Hematopoietic multipotent progenitor cell treated with erythropoietin and hydrocortisone succinate and interleukin-3 and kit ligand, for 4 days (in vitro differentiated cells): ENCODE data around the gene MARCHF10.

Experiments
- DNase-seq: peaks from one replicate; pipeline ENCODE4 v3.0.0-alpha.2; 2015

Gene MARCHF10

DNA sequence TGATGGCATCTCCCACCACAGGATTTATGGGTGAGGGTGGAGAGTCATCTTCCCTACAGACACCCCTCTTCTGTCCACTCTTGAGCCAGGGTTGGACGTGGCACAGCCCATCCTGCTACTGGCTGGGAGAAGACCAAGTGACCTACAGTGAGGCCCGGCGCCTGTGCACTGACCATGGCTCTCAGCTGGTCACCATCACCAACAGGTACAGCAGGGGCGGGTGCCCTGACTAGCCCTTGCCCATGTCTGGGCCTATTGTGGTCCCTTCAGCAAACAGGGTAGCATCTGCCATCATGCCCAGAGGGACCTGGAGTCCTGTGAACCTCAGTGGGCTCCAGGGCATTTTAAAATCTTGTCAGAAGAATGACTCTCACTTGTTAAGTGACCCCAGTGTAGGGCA, 132.4 kb downstream of the MARCHF10 start:
- no peak for DNase-seq

DNA sequence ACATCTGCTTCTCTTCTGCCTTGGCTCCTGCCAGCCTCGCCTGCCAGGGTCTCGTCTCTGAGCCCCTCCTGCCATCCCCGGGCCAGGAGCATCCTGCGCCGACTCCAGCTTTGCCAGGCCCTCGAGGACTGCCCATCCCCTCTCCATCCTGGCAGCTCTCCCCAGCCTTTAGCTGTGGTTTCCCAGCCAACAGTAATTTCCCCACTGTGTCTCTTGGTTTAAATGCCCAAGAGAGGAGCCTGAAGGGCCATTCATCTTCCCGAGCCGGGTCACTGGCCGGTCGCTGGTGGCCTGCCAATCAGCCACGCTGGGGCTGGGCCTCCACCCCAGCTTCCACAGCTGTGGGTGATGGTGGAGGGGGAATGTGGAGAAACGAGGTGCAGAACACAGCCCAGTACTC, 132.9 kb downstream of the MARCHF10 start:
- no peak for DNase-seq

DNA sequence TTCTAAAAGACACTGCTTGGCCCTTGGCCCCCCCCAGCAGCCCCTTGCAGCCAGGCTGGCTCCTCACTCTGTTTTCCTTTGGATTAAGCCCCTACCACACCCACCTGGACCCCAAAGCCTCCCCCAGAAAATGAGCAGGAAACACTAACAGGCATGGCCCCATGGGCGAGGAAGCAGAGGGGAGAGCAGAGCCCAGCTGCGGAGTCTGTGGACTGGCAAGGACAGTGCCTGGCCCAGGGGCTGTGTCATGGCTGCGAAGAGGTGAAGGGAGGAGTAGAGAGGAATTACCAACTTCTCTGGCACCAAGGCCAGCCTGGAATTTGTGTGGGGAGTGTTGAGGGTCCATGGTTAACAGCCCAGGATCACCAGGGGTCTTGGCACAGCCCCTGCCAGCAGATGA, 133.3 kb downstream of the MARCHF10 start:
- no peak for DNase-seq

DNA sequence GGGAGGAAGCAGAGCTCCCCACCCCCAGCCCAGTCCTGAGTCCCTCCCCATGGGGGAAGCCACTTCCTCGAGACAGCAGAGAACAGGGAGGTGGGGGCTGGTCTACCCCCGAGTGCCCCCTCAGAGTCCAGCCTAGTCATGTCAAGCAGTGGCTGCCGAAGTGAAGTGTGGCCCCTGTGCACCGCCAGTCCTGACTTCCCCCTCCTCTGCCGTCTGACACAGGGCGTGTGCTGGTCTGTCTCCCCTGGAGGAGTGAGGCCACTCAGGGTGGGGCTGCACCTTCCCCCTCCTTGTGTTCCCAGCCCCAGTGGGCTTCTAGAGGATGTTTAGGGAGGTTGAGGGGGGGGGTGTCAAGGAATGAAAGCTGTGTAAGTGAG, 133.8 kb downstream of the MARCHF10 start:
- no peak for DNase-seq

DNA sequence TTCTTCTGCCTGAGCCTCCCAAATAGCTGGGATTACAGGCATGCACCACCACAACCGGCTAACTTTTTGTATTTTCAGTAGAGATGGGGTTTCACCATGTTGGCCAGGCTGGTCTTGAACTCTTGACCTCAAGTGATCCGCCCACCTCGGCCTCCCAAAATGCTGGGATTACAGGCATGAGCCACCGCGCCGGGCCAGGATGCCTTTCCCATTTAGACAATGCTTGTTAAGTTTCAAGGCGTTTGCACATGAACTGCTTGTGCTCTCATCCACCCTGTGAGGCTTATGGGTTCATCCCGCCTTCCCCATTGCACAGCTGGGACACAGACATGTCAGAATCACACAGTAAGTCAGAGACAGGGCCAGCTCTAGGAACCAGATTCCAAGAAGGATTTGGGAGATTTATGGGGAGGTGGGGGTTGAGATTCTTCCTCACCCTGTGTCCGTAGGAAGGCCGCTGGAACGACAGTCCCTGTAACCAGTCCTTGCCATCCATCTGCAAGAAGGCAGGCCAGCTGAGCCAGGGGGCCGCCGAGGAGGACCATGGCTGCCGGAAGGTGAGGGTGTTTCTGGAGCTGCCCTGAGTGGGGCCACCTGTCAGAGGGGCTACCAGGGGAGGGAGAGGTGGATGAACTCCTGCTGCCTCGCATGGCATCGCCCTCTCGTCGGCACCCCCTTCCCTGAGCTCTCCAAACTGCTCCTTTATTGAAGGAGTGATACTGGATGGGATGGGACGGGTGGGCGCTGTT, 134.3 kb downstream of the MARCHF10 start:
- no peak for DNase-seq

DNA sequence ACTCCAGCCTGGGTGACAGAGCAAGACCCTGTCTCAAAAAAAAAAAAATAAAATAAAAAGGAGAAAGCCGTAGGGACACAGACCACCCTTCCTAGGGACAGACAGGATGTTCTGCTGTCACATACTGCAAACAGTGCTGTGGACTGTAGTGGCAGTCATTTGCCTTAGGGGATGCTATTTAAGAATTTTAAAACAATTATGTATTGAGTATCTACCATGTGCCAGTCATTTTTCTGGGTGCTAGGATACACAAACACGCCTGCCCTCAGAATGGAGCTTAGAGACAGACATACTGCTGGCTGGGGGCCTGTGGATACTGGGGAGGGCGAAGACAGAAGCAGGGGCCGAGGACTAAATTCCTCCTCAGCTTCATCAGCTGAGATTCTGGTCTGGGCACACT, 135.2 kb downstream of the MARCHF10 start:
- DNase-seq, result no peak

DNA sequence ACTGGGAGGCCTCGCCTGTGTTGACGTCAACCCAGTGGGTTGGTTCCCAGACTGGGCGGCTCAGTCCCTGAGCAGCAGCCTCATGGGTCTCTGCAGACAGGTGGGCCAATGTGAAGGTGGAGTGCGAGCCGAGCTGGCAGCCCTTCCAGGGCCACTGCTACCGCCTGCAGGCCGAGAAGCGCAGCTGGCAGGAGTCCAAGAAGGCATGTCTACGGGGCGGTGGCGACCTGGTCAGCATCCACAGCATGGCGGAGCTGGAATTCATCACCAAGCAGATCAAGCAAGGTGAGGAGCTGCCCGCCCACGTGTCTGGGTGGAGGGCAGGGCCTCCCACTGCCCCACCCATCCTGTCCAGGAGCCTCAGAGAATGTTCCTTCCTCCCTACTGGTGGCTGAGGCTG, 136.6 kb downstream of the MARCHF10 start:
- DNase-seq, result no peak

DNA sequence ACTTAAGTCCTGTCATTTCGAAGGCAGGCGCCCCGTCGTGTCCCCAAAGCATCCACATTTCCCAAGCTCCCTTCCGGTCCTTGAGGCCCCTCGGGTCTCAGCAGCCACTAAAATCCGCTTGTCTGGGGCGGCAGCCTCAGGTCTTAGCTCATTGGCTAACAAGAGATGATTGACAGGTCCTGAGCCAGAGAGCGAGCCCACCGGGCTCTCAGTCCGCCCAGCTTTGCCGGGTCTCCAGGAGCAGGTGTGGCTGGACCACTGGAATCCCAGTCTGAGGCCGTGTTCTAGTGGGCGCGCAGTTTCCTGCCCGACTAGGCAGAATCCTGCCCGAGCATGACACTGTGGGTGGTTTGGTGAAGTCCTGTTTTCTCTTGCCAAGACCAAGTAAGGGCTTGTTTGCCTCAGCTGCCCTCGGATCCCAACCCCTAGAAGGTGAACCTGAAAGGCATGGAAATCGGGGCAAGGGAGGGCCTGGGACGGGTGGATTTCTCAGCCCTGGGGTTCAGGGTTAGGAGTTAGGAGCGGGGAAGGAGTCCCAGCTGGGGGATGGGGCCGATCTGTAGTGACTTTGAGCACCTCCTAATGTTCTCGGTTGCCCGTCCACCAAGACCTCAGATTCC, 137.8 kb downstream of the MARCHF10 start:
- DNase-seq, result no peak

DNA sequence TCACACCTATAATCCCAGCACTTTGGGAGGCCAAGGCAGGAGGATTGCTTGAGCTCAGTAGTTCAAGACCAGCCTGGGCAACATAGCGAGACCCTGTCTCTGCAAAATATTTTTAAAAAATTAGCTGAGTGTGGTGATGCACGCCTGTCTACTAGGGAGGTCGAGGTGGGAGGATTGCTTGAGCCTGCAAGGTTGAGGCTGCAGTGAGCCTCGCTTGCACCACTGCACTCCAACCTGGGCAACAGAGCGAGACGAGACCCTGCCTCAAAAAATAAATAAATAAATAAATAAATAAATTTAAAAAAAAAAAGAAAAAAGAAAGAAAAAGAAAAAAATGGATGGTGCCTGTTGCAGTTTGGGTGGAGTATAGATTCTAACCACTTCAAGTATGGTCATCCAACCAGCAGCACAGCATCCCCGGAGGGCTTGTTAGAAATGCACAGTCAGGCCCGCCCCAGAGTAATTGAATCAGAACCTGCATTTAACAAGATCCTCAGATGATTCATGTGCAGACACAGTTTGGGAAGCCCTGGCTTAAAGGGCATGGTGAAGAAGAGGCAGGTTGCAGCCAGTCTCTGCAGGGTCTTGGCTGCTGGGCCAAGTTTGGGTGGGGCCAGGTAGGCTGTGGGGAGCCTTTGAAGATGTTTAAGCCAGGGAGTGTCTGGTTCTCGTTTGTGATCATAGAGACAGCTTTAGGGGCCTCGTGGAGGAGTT, 139.9 kb downstream of the MARCHF10 start:
- no peak for DNase-seq

DNA sequence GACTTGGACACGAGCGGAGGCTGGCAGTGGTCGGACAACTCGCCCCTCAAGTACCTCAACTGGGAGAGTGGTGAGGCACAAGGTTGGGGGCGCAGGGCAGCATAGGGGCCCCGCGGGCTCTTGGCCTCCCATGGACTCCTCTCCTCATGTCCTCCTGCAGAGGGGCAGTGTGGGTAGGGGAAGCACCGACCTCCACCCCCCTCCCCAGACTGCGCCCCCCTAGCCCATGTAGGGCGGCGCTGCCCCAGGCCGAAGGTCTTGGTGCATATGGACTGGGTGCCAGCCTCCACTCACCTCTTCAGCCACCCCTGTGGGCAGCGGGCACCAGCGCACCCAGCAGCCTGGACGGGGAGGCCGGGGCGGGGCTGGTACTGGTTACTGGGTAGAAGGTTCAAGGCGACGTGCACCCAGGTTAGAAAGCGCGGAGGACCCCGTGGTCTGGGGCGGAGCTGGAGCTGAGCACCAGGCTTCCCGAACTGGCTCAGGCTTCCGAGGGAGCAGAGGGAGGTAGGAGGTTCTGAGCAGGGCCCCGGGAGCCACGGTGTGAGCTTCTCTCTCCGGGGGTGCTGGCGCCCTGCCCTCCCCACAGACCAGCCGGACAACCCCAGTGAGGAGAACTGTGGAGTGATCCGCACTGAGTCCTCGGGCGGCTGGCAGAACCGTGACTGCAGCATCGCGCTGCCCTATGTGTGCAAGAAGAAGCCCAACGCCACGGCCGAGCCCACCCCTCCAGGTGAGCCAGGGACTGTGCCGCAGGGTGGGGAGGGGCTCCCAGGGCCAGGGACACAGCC, 141.1 kb downstream of the MARCHF10 start:
- DNase-seq, result no peak

DNA sequence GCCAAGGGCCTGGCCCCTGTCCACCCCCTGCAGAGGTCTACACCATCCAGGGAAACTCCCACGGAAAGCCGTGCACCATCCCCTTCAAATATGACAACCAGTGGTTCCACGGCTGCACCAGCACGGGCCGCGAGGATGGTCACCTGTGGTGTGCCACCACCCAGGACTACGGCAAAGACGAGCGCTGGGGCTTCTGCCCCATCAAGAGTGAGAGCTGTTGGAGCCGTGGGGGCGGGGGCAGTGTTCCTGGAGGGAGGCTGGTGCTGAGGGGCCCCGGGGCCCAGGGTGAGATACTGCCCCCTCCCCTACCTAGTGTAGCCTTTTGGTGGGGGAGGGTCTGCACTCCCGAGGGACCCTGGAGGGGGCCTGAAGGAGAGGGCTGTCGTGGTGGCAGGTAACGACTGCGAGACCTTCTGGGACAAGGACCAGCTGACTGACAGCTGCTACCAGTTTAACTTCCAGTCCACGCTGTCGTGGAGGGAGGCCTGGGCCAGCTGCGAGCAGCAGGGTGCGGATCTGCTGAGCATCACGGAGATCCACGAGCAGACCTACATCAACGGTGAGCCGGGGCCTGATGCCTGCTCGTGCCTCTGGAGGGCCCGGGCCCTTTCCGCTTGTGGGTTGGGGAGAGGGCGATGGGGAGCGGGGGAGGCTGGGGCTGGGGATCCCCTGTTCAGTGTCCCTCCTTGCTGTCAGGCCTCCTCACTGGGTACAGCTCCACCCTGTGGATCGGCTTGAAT, 141.9 kb downstream of the MARCHF10 start:
- DNase-seq, result no peak

DNA sequence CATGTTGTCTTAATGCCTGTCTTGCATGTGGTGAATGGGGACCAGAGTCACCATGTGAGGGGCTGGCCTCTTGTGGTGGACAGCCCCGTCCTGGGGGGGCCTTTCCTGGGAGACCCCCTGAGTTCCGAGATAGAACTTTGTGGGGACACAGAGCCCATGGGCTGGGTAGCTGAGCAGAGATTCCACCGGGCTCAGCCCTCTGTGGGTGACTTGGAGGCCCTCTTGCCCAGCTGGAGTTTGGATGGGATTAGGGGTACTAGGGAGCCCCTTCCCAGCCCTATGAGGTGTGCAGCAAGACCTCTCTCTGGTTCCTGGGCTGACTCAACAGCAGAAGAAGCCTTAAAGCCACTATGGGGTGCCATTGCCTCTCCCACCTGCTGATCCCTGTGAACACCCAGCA, 142.5 kb downstream of the MARCHF10 start:
- DNase-seq, result no peak

DNA sequence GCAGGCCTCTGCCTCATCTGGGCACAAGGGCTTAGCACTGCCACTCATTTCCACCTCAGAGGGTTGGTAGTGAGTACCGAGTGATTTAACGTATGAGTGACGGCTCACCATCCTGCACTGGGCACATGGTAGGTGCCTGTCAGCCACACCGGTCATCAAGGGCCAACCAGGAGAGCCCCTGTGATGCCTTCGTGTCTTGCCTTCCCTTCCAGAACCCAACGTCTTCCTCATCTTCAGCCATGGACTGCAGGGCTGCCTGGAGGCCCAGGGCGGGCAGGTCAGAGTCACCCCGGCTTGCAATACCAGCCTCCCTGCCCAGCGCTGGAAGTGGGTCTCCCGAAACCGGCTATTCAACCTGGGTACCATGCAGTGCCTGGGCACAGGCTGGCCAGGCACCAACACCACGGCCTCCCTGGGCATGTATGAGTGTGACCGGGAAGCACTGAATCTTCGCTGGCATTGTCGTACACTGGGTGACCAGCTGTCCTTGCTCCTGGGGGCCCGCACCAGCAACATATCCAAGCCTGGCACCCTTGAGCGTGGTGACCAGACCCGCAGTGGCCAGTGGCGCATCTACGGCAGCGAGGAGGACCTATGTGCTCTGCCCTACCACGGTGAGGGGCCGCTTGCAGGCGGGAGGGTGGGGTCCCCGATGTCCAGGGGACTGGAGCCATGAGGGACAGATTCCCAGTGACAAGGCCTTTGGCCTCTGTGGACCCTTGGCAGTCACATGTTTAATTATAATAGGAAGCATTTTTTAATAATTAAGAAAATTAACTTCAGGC, 143.6 kb downstream of the MARCHF10 start:
- DNase-seq, result no peak

DNA sequence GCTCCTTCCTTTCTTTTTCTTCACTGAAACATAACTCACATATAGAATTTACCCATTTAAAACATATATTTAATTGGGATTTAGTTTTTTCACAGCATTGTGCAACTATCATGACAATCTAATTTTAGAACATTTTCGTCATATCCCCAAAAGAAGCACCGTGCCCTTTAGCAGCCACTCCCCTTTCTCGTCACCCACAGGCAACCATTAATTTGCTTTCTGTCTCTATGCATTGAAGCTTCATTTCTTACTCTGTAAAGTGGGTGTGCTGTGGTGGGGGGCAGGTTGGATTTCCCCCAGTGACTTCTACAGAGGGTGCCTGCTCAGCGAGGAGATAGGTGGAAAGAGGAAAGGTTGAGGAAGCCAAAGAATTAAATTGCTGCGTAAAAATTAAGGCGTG, 144.8 kb downstream of the MARCHF10 start:
- DNase-seq, result no peak

DNA sequence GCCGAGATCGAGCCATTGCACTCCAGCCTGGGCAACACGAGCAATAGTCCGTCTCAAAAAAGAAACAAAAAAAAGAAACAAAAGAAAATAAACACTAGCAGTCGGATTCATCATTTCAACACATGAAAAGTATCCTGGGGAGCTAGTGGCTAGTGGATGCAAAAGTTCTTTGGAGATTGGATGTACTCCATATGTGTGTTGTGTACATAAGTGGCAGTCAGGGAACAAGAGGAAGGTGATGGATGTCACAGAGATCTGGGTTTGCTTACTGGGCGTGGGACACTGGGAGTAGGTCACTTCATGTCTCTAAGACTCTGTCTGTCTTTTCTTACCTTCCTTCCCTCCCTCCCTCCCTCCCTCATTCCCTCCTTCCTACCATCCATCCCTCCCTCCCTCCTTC, 145.3 kb downstream of the MARCHF10 start:
- no peak for DNase-seq

DNA sequence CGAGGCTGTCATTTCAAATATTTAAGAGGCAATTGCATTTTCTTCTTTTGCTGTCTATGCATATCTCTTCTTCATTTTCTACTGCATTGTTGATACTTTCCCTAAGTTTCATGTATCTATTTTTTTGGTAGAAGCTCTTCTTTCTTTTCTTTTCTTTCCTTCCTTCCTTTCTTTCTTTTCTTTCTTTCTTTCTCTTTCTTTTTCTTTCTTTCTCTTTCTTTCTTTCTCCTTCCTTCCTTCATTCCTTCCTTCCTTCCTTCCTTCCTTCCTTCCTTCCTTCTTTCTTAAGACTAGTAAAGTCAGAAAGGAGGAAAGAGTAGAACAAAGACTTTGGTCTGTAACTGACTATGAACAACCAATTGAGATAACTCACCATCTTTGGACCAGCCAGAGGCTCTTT, 146.8 kb downstream of the MARCHF10 start:
- DNase-seq, result no peak

DNA sequence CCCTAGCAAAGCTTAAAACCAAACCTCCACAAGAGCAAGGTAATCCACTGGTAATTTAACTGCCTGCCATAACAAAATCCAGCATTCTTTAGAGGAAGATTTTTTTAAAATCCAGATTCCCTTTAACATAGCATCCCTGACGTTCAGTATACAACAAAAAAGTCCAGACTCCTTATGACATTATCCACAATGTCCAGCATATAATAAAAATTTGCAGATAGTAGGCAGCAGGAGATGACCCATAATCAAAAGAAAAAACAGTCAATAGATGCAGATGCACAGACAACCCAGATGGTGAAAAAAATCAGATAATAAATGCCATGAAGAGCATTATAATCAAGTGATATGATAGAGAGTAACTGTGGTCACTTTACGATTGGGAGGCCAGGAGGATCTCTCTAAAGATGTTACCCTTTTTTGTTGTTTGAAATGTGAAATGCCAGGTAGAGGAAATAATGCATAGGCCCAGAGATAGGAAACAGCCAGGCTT, 147.4 kb downstream of the MARCHF10 start:
- DNase-seq, result no peak

DNA sequence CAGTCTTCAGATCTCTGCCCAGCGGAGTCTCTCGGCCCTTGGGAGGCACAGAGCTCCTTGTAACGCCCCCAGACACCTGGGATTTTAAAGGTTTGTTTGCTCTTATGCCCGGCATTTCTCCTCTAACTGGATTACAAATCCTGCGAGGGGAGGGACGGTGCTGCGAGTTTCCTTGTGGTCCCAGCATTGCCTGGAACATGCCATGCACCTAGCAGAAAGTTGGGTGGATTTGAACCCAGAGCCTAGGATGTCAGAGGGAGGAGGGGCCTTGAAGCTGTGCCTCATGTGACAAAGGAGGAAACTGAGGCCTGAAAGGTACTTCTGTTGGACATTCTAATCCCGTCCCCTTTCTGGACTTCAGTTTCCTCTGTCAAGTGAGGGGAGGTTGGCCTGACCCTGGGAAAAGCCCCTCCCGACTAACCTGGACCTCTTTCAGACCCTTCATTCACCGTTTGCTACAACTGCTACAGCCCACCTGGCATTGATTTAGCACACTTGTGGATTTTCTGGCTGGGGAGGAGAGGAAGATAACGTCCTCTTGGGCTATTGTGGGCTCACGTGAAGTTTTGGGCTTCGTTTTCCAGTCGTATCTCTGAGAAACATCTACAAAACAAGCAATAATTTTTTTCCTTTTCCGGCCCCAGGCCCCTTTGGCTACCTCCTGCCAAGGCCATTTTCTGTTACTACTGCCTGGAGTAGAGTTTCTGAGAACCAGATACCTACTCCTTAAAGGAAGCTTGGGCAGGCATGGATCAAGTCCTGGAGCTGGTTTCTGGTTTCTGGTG, 149.8 kb downstream of the MARCHF10 start:
- DNase-seq, result no peak

DNA sequence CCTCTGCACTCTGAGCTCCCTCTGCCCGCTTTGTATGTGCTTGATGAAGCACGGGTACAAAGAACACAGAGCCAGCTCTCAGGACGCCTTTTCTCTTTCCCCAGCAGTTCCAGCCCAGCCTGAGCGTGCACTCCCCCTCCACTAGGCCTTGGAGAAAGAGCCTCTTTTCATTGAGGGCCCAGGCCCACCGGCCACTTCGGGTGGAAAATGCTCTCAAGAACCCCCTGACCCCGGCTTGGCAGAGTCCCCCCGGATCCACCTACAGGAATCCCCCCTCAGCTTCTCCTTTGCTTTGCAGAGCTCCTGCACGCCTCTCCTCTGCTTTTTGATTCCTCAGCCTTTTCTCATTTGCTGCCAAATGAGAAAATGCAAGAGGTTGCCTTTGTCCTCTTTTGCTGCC, 150.4 kb downstream of the MARCHF10 start:
- no peak for DNase-seq

DNA sequence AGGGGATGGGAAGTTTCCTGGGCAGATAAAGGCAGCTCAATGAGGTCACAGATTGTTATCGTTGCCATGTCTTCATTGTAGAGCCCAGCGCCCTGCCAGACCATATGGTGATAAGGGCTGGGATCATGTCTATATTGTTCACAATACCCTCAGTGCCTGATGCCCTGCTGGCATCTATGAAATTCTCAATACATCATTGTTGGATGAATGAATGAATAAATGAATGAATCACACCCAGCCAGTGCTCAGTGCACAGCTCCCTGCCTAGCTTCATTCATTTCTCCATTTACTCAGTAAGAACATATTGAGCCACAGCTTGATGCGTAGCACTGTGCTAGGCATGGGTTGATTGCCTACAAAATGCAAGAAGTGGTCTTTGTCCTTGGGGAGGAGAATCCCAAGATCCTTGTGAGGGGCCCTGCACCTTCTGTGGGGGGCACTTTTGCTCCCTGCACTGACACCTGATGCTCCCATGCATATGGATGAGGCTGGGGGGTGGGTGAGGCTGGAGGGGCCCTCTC, 150.9 kb downstream of the MARCHF10 start:
- DNase-seq, result no peak

DNA sequence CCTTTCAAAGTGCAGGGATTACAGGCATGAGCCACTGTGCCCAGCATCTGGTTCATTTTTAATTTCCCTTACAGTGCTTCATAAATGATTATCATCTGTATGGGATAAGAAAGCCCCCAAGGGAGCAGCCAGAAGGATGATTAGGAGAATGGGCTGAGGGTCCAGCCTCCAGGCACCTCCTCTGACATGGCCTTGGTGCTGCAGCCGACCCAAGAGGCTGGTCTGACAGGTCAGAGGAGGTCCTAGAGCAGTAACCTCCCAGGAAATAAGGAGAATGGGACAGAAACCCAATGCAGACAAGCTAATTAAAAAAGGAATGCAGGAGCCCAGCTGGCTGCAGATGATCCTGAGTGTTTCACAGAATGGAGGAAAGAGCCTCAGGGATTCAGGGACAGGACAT, 151.7 kb downstream of the MARCHF10 start:
- no peak for DNase-seq
